SJSA1 (cell line): Measurements from ENCODE around the gene BIN2. TPM values are rescaled to one million over a fixed set of nuclear protein-coding genes. Genes with fewer than 3 reads are reported as not detected.
"Not testable (repeated sequence)": the region's sequence is repeated elsewhere in the genome, so short reads cannot be mapped to it uniquely, and the experiment has no call there.

Experiments
- DNase-seq, 2 experiments: peaks; one replicate each; pipeline ENCODE4 v3.0.0-alpha.2; 2015 to 2020; ENCODE audit warnings: low spot score in 2 of 2, low read depth in 1 of 2
- H3K27ac ChIP-seq: fragments of 250-450 bp; sonication (Bioruptor Pico); 2 replicates; pipeline ENCODE4 v1.5.1; 2020; ENCODE audit warnings: mild to moderate bottlenecking, moderate library complexity
- H3K27me3 ChIP-seq: fragments of 250-450 bp; sonication (Bioruptor Pico); replicated peaks from 2 replicates; pipeline ENCODE4 v1.5.1; 2020; ENCODE audit warnings: mild to moderate bottlenecking, moderate library complexity
- H3K36me3 ChIP-seq: fragments of 250-450 bp; sonication (Bioruptor Pico); 2 replicates; pipeline ENCODE4 v1.5.1; 2020; ENCODE audit warnings: mild to moderate bottlenecking
- H3K4me1 ChIP-seq: fragments of 250-450 bp; sonication (Bioruptor Pico); replicated peaks from 2 replicates; pipeline ENCODE4 v1.6.1; 2021; ENCODE audit warnings: mild to moderate bottlenecking
- H3K4me3 ChIP-seq: fragments of 250-450 bp; sonication (Bioruptor Pico); 2 replicates; pipeline ENCODE4 v1.5.1; 2020; ENCODE audit warnings: mild to moderate bottlenecking
- H3K9me3 ChIP-seq: fragments of 250-450 bp; sonication (Bioruptor Pico); replicated peaks from 2 replicates; pipeline ENCODE4 v1.5.1; 2020; ENCODE audit warnings: mild to moderate bottlenecking
- total RNA-seq: library from RNA; depleted of rRNA; stranded (reverse); fragments of >200 nt; shearing (Covaris generic); gene quantifications from 2 replicates; pipeline ENCODE4 v1.2.3, GENCODE V29; 2014

The BIN2 gene
- total RNA-seq, 1 experiment from 2014 or later = 0.08 TPM

DNA sequence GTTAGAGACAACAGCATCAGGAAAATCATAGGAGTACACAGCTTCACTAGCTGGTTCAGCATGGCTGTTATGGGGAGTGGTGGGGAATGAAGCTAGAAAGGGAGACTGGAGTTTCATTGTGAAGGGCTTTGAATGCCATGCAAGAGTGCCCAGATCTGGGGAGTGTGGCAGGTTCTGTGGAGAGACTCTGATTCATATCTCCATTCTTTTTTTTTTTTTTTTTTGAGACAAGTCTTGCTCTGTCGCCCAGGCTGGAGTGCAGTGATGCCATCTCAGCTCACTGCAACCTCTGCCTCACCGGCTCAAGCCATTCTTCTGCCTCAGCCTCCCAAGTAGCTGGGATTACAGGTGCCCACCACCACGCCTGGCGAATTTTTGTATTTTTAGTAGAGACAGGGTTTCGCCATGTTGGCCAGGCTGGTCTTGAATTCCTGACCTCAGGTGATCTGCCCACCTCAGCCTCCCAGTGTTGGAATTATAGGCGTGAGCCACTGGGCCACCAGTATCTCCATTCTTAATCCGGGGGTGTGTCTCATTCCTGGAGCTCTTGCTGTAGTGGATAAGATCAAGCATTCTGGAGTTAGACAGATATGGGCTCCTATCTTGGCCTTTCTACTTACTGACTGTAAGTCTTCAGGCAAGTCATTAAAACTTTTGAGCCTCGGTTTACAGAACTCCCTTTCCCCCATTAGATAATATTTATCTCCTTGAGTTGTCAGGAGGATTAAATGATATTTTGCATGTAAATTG, 5.7 kb downstream of the BIN2 start:
- not testable (repeated sequence) for H3K9me3 ChIP-seq, H3K4me3 ChIP-seq, H3K27me3 ChIP-seq, DNase-seq, H3K36me3 ChIP-seq, H3K27ac ChIP-seq
- peaks cover 34% of the 10 kb centered on the region for H3K4me1 ChIP-seq

DNA sequence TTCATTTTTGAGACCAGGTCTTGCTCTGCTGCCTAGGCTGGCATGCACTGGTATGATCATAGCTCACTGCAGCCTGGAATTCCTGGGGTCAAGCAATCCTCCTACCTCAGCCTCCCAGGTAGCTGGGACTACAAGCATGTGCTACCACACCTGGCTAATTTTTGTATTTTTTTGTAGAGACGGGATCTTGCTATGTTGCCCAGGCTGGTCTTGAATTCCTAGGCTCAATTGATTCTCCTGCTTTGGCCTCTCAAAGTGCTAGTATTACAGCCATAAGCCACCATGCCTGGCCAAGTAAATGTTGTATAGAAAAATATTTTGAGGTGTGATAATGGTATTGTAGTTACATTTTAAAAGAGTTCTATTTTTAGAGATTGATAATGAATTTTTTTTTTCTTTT, 12.6 kb downstream of the BIN2 start:
- Histone ChIP-seq H3K27me3 (no peaks in the 10 kb centered on the region), H3K4me3 (no peak overlapping the region), H3K27ac (no peak overlapping the region), H3K36me3 (no peaks in the 10 kb centered on the region), H3K4me1 (peaks cover 18% of the 10 kb centered on the region), H3K9me3 (no peaks in the 10 kb centered on the region)
- DNase-seq = no peak

DNA sequence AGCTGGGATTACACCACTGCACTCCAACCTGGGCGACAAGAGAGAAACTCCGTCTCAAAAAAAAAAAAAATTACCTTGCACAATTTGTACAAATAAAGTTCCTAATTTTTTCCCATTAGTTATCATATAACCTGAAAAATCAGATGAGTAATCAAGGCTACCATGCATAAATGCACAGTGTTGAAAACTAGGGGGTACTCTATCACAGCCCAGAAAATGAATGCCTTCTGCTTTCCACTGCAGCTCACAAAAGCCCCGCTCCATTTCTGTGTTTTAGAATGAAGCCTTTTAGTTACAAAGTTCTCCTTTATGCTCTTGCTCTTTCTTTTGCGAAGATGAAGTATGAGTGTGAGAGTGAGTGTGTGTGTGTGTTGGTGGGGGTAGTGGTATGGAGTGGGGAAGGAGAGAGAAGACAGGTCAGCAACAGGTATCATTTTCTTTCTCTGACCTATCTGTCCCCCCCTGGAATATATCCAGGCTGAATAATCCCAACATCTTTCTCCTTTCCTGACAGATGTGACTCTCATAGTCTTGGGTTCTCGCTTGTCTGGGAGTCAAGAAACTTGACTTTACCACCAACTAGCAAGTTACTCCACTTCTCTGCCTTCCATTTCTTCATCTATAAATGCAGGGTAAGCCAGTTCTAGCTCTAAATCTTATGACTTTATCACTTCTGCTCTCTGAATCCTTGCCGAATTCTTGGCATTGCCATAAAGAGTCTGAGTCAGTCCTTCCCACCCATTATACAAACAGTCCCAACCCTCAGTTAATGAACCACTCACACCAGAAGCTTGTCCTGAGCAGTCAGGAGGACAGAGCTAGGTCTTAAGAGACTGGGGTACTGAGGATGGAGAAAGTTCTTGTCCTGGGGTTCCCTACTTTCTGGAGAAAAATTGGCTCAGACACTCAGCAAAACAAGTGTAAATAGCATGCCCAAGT, 16.1 kb downstream of the BIN2 start:
- Histone ChIP-seq H3K27ac (peak overlapping the region; percentile 16), H3K4me1 (peaks cover 18% of the 10 kb centered on the region), H3K9me3 (no peaks in the 10 kb centered on the region), H3K4me3 (no peak overlapping the region), H3K27me3 (no peaks in the 10 kb centered on the region), H3K36me3 (no peaks in the 10 kb centered on the region)
- peak; percentile 49 to 59 for DNase-seq

DNA sequence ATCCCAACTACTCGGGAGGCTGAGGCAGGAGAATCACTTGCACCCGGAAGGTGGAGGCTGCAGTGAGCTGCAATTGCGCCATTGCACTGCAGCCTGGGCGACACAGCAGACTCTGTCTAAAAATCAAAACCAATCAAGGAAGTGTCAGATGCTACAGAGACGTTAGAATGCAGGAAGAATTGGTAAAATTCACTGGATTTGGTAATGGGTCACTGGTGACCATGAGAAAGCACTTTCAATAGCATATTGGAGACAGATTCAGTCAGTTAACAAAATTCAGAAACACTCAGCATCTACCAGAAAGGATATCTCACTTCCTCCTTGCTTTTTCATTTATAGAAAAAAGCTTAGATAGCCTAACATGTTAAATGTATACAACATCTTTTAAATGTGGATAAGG, 17.5 kb downstream of the BIN2 start:
- H3K4me1 ChIP-seq = peaks cover 18% of the 10 kb centered on the region
- DNase-seq = no peak
- no peaks in the 10 kb centered on the region for H3K36me3 ChIP-seq
- no peak overlapping the region for H3K4me3 ChIP-seq
- H3K9me3 ChIP-seq = no peaks in the 10 kb centered on the region
- H3K27me3 ChIP-seq = no peaks in the 10 kb centered on the region
- no peak overlapping the region for H3K27ac ChIP-seq

DNA sequence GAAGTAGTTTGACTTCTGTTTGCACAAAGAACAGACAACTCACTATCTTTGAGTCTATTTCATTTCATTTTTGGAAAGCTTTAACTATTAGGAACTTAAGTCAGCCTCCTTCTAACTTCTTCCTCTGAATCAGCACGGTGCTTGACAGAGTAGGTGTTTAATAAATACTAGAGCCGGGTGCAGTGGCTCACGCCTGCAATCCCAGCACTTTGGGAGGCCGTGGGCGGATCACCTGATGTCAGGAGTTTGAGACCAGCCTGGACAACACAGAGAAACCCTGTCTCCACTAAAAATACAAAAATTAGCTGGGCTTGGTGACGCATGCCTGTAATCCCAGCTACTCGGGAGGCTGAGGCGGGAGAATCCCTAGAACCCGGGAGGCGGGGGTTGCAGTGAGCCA, 23.2 kb downstream of the BIN2 start:
- H3K27ac ChIP-seq, H3K4me3 ChIP-seq, H3K4me1 ChIP-seq, H3K9me3 ChIP-seq, H3K36me3 ChIP-seq, H3K27me3 ChIP-seq, DNase-seq: not testable (repeated sequence)

DNA sequence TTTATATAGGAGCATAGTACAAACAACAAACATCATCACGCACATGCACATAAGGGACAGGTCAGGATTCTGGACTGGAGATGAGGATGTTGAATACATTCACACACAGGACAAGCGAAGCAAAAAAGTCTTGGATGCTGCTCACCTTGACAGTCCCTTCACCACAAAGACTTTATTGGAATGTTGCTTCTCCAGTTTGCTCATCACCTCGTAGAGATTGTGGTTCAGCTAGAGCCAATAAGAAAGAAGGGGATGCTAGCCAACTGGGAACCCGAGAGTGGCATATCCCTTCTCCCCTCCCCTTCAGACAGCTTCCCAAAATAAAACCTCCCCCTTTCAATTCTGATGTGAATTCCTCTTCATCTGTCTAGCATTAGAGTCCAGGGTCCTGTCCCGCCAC, 28.3 kb downstream of the BIN2 start:
- Histone ChIP-seq H3K4me3 (no peak overlapping the region), H3K4me1 (0 out of 2 replicates have a peak, but pooled peaks cover 3% of the 10 kb centered on the region), H3K27me3 (no peaks in the 10 kb centered on the region), H3K9me3 (no peaks in the 10 kb centered on the region), H3K27ac (no peak overlapping the region), H3K36me3 (no peaks in the 10 kb centered on the region)
- DNase-seq = no peak

DNA sequence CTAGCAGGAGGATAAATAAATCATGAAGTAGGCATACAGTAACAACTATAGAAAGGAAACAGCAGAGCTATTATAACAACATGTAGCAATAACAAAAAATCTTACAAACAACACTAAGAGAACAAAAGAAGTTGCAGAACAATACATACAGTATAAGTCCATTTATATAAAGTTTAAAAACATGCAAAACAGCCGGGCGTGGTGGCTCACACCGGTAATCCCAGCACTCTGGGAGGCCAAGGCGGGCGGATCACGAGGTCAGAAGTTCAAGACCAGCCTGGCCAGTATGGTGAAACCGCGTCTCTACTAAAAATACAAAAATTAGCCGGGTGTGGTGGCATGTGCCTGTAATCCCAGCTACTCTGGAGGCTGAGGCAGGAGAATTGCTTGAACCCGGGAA, 29.9 kb downstream of the BIN2 start:
- not testable (repeated sequence) for H3K9me3 ChIP-seq, H3K4me3 ChIP-seq, DNase-seq

DNA sequence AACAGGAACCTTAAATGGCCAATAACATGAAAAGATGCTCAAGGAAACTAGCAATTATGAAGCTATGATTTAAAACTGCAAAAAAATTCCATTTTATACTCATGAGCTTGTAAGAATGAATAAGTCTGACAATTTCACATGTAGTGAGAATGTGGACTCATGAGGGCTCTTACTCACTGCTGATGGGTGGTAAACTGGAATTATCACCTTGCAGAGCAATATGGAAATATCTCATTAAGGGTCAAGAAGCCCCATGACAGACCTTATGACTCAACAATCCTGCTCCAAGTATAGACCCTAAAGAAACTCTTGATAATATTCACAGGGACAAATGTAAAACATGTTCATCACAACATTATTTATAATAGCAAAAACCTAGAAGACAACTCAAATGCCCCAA, 30.3 kb downstream of the BIN2 start:
- DNase-seq = no peak
- H3K27ac ChIP-seq = no peak overlapping the region
- H3K9me3 ChIP-seq = no peaks in the 10 kb centered on the region
- H3K27me3 ChIP-seq = no peaks in the 10 kb centered on the region
- H3K4me3 ChIP-seq = no peak overlapping the region
- H3K36me3 ChIP-seq = no peaks in the 10 kb centered on the region
- H3K4me1 ChIP-seq = 0 out of 2 replicates have a peak, but pooled peaks cover 3% of the 10 kb centered on the region

More for the DNA sequence above, 29.9 kb downstream of the BIN2 start:
- not testable (repeated sequence) for H3K27ac ChIP-seq, H3K27me3 ChIP-seq, H3K4me1 ChIP-seq, H3K36me3 ChIP-seq

DNA sequence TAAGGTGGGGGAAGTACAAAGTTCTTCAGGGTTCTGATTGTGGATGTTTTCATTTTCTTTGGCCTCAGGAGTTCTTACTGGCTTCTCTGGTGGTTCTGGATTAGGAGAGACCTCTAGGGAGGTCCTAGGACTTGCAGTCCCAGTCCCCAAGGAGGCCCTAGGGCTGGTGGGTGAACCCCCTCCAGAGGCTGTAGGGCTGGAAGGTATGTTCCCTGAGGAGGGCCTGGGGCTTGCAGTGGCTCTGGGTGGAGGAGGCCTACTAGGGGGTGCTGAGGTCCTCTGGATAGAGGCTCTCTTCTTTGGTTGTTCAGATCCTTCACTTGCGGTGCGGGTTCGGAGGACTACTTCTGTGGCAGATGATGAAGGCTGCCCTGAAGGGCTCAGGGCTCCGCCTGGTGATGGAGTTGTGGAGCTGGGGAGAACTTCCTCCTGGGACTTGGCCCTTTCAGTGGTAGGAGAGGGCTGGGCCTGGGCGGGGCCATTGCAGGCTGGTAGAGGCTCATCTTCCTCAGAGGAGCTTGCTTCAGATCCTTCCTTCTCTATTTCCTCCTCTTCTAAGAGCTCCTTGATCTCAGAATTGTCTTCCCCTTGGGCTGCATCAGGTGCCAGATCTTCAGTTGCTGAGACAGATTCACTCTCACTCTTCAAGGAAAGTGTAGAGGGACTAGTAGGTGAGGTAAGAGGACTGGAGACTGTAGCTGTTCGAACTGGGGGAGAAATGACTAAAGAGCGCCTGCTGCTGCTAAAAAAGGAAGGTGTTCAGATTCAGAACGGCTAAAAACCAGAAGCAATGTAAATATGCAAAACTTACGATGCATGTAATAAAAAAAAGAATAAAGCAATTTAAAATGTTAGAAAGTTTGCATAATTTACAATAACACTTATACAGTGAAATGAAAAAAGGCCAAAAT, 32.1 kb downstream of the BIN2 start:
- H3K4me3 ChIP-seq, H3K9me3 ChIP-seq, H3K27ac ChIP-seq, H3K36me3 ChIP-seq, DNase-seq, H3K27me3 ChIP-seq, H3K4me1 ChIP-seq: not testable (repeated sequence)

DNA sequence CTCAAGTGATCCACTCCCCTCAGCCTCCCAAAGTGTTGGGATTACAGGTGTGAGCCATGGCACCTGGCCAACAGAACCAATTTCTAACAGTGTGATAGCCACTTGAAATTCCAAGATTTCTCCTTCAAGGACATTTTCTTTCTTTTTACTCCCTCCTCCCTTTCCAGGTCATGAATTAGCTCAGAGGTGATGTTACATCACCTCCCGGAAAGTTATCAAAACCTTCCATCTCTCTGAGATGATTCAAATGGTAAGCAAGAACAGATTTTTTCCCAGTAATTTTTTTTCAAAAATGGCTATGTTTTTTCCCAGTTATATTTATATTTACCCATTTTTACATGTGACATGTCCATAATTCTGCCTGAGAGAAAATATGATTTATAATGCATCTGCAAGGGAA, 38.1 kb downstream of the BIN2 start:
- H3K27me3 ChIP-seq = no peaks in the 10 kb centered on the region
- no peaks in the 10 kb centered on the region for H3K9me3 ChIP-seq
- no peak for DNase-seq
- no peak overlapping the region for H3K4me3 ChIP-seq
- H3K4me1 ChIP-seq = no peaks in the 10 kb centered on the region; the same call in 1 of the 2 replicates
- no peak overlapping the region for H3K27ac ChIP-seq
- no peaks in the 10 kb centered on the region for H3K36me3 ChIP-seq

DNA sequence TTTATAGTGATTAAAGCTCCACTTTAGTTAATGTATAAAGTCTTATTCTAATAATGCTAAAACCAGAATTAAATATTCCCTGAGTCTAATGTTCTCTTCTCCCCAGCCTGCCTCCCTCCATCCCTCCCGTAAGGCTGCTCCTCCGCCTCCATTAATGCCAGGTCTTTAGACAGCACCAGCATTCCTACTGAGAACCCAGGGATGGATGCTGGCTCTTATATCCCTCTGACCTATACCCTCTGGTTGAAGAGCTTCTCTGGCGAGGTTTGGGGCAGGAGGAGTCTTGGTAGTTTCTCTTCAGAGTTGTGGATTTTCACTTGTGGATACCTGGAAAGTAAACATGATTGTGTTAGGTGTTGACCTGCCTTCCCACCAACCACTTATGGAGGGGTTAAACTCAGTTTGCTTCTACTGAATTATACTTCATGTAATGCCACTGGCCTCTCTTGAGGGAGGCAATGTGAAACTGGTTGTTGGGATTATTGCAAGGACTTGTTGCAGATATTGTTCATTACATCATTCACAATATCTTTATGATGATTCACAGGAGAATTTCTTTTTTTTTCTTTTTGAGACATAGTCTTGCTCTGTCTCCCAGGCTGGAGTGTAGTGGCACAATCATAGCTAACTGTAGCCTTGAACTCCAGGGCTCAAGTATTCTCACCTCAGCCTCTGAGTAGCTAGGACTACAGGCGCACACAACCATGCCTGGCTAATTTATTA, 42.6 kb downstream of the BIN2 start:
- DNase-seq = no peak
- no peaks in the 10 kb centered on the region; the same call in 1 of the 2 replicates for H3K4me1 ChIP-seq
- no peaks in the 10 kb centered on the region for H3K9me3 ChIP-seq
- H3K36me3 ChIP-seq = no peaks in the 10 kb centered on the region
- H3K27me3 ChIP-seq = no peaks in the 10 kb centered on the region
- H3K4me3 ChIP-seq = no peak overlapping the region
- no peak overlapping the region for H3K27ac ChIP-seq

DNA sequence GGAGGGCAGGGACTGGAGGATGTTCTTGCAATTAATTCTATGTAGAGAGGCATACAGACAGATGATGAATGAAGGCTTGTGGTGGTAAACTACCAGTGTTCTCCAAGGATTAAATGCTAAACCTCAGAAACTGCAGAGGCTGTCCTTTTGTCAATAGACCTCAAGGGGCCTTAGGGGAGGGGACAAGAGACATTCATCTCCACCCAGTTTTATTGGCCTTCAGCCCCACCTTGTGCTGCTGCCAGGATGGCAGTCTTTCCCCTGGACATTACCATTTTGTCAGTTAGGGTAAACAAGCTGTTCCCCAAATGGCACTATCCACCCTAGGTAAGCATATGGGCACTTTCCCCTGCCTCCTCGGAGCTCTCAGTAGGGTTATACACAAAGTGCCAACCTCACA, 48.9 kb downstream of the BIN2 start:
- no peak overlapping the region for H3K4me3 ChIP-seq
- DNase-seq = no peak
- no peaks in the 10 kb centered on the region for H3K27me3 ChIP-seq
- no peaks in the 10 kb centered on the region for H3K9me3 ChIP-seq
- no peak overlapping the region for H3K27ac ChIP-seq
- H3K4me1 ChIP-seq = peaks cover 12% of the 10 kb centered on the region
- H3K36me3 ChIP-seq = no peaks in the 10 kb centered on the region

DNA sequence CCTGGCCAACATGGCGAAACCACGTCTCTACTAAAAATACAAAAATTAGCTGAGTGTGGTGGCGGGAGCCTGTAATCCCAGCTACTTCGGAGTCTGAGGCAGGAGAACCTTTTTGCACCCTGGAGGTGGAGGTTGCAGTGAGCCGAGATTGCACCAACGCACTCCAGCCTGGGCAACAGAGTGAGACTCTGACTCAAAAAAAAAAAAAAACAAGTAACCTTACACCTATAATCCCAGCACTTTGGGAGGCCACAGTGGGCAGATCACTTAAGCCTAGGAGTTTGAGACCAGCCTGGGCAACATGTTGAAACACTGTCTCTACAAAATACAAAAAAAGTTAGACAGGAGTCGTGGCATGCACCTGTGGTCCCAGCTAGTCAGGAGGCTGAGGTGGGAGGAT, 51.2 kb downstream of the BIN2 start:
- H3K4me3 ChIP-seq, DNase-seq: not testable (repeated sequence)

More for the DNA sequence above, 51.2 kb downstream of the BIN2 start:
- not testable (repeated sequence) for H3K27me3 ChIP-seq, H3K9me3 ChIP-seq, H3K27ac ChIP-seq
- peaks cover 22% of the 10 kb centered on the region for H3K4me1 ChIP-seq
- peaks cover 10% of the 10 kb centered on the region for H3K36me3 ChIP-seq
